Stimulated activated naive CD8-positive, alpha-beta T cell treated with anti-CD3 and anti-CD28 coated beads, Interleukin-15, amount 100 ng/mL, for 72 hours (primary cell): Measurements from ENCODE around the gene RABAC1.

ENCODE experiments used
- ATAC-seq: fragments of 150-1000 bp; cut with Tn5 transposase; 2 replicates; pipeline ENCODE4 v1.10.0; 2021; ENCODE audit warnings: mild to moderate bottlenecking, moderate library complexity
- DNase-seq, 2 donors: peaks; one replicate each; pipeline ENCODE4 v3.0.0; 2021 to 2022
- H3K27ac Mint-ChIP-seq, 2 donors: one replicate each; pipeline ENCODE4 v1.8.0; 2022; ENCODE audit warnings: mild to moderate bottlenecking in 2 of 2, mixed read lengths in 2 of 2, moderate library complexity in 2 of 2
- H3K27me3 Mint-ChIP-seq: one replicate; pipeline ENCODE4 v1.8.0; 2022; ENCODE audit warnings: mixed read lengths
- H3K4me1 Mint-ChIP-seq: one replicate; pipeline ENCODE4 v1.8.0; 2022; ENCODE audit warnings: mild to moderate bottlenecking, mixed read lengths
- H3K4me3 Mint-ChIP-seq, 2 donors: one replicate each; pipeline ENCODE4 v1.8.0; 2022; ENCODE audit warnings: mild to moderate bottlenecking in 2 of 2, mixed read lengths in 2 of 2, moderate library complexity in 1 of 2
- H3K9me3 Mint-ChIP-seq, 2 donors: one replicate each; pipeline ENCODE4 v1.8.0; 2022; ENCODE audit warnings: mixed read lengths in 2 of 2

RABAC1 gene

DNA sequence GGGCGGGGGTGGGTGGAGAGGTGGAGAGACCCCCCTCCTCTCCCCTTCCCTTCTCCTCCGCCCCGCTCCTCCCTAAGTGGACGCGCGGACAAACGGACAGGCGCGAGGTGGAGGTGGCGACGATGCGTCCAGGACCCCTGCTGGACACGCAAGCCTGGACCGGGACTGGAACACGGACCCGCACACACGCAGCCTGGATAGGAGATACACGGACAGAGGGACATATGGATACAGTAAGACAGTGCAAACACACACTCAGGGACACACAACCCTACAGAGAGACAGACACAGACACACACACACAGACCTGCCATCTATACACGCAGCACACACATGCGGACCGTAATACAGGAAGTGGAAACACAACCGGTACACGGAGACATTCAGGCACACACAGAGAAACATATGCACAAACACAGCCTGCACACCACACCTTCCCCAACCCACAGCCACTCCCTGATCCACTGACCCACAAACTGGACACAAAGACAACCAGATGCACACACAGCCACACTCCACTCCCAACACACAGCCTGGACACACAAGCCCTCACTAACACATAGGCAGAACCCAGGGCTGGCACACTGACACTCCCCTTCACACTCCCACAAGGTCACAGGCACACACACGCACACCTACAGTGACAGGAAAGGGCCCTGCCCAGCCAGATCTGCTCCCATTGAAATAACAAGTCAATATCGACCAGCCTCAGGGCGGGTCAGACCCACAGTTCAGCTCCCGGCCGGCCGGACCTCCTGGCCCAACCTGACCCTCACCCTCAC lies 30.2 kb downstream of the RABAC1 start:
- Mint-ChIP-seq H3K4me1 (peaks cover 44% of the 10 kb centered on the region), H3K27me3 (no peaks in the 10 kb centered on the region), H3K27ac (peak overlapping the region in 1 of 2 donors; percentile 81), H3K4me3 (peak overlapping the region; percentile 81 to 90), H3K9me3 (no peaks in the 10 kb centered on the region)
- ATAC-seq (peak; percentile 76), DNase-seq (no peak)

DNA sequence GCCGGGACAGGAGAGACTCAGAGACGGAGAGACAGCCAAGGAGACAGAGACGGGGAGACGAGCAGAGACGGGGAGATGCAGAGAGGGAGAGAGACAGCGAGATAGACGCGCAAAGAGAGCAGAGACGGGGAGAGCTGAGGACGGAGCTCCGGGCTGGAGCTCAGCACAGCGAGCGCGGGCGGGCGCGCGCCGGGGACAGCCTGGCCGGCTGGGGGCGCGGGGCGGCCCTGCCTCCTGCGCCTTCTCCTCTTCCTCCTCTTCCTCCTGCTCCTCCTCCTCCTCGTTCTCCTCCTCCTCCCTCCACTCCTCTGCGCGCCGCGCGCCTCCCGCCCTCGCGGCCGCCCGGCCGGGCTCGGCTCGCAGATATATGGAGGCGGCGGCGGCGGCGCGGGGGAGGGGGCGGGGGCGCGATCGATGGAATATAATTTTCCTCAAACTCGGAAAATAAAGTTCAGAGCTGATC lies 30.9 kb downstream of the RABAC1 start, which contains the start of gene ERFL:
Gene ERFL, minus strand, starts transcription at position 229 of the 463 bp plus-strand sequence. CDS start 15,530 bp downstream, outside the sequence.
- H3K27me3 Mint-ChIP-seq: peaks cover 3% of the 10 kb centered on the region
- H3K4me3 Mint-ChIP-seq: peak within 1 kb of the TSS; percentile 85 to 90
- DNase-seq (no peak), ATAC-seq (peak; percentile 52)
- H3K27ac Mint-ChIP-seq: peak within 1 kb of the TSS; percentile 16 to 81
- H3K9me3 Mint-ChIP-seq: no peaks in the 10 kb centered on the region
- peaks cover 41% of the 10 kb centered on the region for H3K4me1 Mint-ChIP-seq

DNA sequence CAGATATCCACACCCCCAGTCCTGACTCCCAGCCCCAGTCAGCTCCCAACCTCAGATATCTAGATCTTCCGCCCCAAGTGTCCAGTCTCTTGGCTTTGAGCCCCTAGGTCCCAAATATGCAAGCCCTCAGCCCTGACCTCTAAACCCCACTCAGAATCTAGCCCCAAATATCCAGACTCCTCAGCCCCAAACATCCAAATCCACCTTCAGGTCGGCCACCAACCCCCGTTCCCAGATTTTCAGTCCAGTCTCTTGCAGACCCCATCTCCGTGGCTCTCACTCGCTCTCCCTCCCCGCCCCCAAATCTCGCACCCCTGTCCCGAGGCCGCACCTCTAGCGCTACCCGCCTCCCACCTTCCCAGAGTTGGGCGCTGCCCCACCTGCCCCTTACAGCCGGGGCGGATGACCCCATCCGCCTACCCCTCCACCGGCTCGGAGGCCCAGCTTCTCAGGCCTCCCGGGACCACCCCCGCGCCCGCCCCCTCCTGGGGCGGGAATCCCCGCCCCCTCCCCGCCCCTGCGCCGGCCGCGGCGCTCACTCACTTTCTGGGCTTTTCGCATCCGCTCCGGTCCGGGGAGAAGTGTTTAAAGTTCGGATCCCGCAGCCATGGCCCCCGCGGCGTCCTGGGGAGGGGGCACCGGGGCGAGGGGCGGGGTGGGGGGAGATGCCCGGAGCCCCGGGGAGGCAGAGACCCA lies 31.5 kb downstream of the RABAC1 start:
- H3K9me3 Mint-ChIP-seq: no peaks in the 10 kb centered on the region

DNA sequence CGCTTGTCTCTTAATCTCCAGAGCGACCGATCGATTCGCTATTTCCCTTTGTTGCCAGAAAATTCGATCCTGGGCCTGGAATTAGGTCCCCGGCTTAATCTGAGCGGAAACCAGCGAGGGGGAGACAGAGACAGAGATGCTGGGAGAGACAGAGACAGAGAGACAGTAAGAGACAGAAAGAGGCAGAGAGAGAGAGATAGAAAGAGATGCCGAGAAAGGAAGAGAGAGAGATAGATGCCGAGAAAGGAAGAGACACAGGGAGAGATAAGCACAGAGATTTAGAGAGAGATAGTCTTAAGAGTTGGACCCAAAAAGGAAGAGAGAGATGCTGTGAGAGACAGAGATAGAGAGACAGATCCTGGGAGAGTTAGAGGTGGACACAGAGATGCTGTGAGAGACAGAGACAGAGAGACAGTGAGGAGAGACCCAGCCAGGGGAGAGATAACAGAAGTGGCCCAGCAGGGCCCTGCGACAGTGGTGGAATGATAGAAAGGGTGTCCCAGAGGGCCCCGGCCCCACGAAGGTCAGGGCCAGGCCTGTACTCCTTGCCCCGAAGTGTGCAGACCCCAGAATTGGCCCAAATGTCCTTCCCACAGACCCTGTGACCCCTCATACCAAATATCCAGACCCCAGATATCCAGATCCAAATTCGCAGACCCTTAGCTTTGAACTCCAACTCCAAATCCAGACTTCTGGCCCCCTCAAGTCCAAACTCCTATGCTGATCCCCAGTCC lies 32.2 kb downstream of the RABAC1 start:
- DNase-seq (no peak), ATAC-seq (no peak)

More for the DNA sequence above, 31.5 kb downstream of the RABAC1 start:
- no peak for DNase-seq
- peak; percentile 19 for ATAC-seq
- Mint-ChIP-seq H3K27me3 (peaks cover 7% of the 10 kb centered on the region), H3K4me3 (peak overlapping the region; percentile 85 to 90), H3K4me1 (peaks cover 40% of the 10 kb centered on the region), H3K27ac (no peak overlapping the region)

DNA sequence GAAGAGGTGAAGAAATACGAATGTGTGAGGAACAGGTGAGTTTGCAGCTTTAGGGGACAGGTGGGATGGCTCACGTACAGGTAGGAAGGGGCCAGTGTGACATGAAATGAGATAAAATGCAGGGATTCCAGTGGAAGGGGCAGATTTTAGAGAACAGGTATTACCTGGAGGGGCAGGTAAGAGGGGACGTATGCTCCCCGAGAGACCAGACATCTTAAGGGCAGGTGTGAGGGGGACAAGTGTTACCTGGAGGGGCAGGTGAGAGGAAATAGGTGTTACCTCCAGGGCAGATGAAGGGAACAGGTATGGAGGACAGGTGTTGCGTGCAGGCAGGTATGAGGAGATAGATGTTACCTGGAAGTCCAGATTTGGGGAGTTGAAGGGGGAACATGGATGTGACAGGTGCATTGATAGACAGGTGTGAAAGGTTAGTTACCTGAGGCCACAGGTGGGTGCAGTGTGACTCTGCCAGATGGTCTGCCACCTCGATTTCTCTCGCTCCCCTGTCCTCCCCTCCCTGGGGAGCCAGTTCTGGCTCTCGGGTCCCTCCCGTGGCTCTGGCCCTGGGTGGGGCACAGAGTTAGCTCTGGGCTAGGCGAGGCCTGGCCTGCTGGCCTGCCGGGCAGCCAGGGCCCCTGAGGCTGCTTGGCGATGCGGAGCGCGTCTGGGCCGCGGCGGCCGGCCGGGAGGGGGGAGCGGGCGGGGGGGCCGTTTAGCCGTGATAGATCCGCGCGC lies 32.9 kb downstream of the RABAC1 start:
- no peaks in the 10 kb centered on the region for H3K9me3 Mint-ChIP-seq
- H3K4me1 Mint-ChIP-seq: peaks cover 46% of the 10 kb centered on the region
- no peak for ATAC-seq
- peaks cover 20% of the 10 kb centered on the region for H3K27me3 Mint-ChIP-seq
- H3K27ac Mint-ChIP-seq: no peak overlapping the region
- DNase-seq: no peak
- no peak overlapping the region for H3K4me3 Mint-ChIP-seq

More for the DNA sequence above, 32.2 kb downstream of the RABAC1 start:
- H3K9me3 Mint-ChIP-seq: no peaks in the 10 kb centered on the region
- H3K27ac Mint-ChIP-seq: no peak overlapping the region
- no peak overlapping the region for H3K4me3 Mint-ChIP-seq
- peaks cover 12% of the 10 kb centered on the region for H3K27me3 Mint-ChIP-seq
- H3K4me1 Mint-ChIP-seq: peaks cover 42% of the 10 kb centered on the region

DNA sequence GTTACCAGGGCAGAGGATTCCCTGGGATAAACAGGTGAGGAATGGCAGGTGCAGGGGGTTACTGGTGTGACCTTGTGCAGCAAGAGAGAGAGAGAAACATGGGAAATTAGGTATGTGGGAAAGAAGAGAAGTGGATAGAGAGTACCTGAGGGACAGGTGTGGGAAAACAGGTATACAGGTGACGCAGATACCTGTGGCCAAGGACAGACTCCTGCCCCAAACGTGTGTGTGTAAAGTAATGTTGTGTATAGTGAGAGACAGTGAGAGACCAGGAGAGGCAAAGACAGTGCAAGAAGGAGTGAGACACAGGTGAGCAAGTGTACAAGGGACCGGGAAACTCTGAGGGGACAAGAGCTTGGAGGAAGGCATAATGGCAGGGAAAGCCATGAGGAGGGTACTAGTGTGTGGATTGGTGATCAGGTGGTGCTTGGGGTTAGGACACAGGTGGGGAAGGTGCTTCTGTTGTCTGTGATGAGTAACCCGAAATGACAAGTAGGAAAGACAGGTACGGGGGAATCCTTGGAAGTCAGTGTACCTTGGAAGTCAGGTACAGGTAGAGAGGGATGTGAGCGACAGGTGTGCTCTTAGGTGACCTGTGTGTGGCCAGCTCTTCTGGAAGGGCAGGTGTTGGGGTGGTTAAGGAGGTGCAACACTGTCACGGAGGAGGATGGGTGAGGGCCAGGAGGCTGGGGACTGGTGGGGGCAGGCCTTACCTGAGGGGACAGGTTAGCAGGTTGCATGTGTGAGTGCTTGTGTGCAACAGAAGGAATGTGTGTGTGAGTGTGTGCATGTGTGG lies 33.7 kb downstream of the RABAC1 start:
- no peak for DNase-seq
- no peak for ATAC-seq
- Mint-ChIP-seq H3K9me3 (no peaks in the 10 kb centered on the region), H3K27ac (no peak overlapping the region), H3K4me1 (peaks cover 43% of the 10 kb centered on the region), H3K27me3 (peaks cover 21% of the 10 kb centered on the region), H3K4me3 (no peak overlapping the region)

DNA sequence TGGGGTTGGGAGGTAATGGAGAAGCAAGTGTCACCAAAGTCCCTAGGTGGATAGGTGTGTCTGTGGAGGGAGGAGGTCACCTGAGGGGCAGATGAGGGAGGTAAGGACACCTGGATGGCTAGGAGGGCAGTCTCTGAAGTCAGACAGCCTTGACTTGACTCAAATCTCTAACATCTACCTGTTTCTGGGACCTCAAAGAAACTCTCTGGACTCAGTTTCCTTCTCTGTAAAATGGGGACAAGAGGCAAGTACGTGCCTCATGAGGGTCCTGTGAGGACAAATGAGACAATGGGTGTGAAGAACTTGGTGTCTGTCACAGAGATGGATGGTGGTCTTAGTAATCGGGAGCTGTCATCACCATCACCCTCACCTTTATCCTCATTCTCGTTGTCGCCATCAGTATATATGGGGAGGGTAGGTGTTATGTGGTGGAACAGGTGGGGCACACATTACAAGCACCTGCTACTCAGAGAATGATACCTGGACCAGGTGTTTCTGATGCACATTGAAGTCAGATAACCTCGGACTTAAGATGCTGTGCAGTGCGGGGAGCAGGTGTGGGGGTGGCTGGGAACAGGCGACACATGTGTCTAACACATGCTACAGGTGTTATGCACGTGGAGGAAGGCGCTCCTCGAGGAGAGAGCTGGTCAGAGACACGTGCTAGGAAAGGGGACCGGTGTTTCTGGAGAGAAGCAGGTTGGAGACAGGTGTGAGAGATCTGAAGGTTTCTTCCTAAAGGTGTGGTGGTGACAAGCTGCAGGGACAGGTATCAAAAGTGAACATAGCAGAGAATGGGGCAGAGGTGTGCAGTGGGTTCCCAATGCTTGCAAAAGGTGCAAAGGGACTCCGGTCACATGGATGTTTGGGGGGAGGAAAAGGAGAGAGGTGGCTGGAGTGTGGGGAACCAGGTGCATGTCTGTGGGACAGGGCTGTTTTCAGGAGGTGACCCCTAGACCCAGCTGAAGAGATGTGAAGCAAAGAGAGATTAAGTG lies 34.7 kb downstream of the RABAC1 start:
- Mint-ChIP-seq H3K9me3 (no peaks in the 10 kb centered on the region), H3K27ac (no peak overlapping the region), H3K4me1 (peaks cover 33% of the 10 kb centered on the region), H3K4me3 (no peak overlapping the region), H3K27me3 (peaks cover 21% of the 10 kb centered on the region)
- DNase-seq (no peak), ATAC-seq (no peak)

DNA sequence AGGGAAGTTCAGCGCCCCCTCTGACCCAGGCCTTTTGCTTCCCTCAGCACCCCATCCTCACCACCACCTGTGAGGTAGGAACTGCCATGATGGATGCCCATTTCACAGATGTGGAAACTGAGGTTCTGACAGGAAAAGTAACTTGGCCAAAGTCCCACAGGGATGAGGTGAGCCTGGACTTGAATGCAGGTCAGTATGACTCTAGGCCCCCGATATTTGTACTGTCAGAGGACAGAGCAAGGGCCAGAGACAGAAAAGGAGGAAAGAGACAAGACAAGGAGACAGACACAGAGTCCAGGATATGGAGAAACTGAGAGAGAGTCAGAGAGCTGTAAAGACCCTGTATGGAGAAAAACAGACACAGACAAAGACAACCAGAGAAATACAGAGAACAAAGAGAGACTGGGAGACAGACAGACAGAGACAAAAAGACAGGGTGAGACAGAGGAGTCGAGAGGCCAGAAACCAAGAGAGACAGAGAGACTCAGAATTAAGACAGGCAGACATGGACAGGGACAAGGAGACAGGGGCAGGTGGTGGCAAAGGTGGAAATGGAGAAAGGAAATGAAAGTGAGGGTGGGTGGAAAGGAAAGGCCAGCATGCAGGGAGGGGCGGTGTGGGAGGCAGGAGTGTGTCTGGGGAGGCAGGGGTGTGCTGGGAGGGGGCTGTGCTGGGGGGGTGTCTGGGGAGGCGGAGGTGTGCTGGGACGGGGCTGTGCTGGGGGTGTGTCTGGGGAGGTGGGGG lies 35.9 kb downstream of the RABAC1 start:
- no peaks in the 10 kb centered on the region for H3K9me3 Mint-ChIP-seq
- H3K27me3 Mint-ChIP-seq: peaks cover 21% of the 10 kb centered on the region
- H3K27ac Mint-ChIP-seq: peak overlapping the region; percentile 5 to 42
- H3K4me3 Mint-ChIP-seq: peak overlapping the region in 1 of 2 donors; percentile 36
- H3K4me1 Mint-ChIP-seq: peaks cover 26% of the 10 kb centered on the region
- no peak for ATAC-seq
- no peak for DNase-seq

DNA sequence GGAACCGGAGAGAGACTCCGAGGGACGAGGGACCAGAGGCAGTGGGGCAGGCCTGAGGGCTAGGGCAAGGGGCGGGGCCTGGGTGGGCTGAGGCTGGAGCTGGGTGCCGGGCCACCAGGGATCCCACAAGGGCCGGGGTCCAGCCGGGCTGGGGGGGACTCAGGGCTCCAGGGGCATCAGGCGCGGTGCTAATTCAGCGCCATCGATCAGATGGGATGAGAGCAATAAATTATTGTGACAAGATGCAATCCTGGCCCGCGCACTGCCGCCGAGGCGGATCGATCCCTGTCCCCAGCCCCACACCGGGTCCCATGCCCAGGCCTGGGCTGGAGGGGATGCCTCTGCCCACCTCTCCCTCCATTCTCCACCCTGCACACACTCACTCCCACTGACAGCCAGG lies 36.5 kb downstream of the RABAC1 start:
- ATAC-seq: no peak
- Mint-ChIP-seq H3K9me3 (no peaks in the 10 kb centered on the region), H3K27me3 (peaks cover 21% of the 10 kb centered on the region), H3K4me1 (peaks cover 26% of the 10 kb centered on the region), H3K4me3 (no peak overlapping the region), H3K27ac (peak overlapping the region in 1 of 2 donors; percentile 18)
- DNase-seq: no peak

DNA sequence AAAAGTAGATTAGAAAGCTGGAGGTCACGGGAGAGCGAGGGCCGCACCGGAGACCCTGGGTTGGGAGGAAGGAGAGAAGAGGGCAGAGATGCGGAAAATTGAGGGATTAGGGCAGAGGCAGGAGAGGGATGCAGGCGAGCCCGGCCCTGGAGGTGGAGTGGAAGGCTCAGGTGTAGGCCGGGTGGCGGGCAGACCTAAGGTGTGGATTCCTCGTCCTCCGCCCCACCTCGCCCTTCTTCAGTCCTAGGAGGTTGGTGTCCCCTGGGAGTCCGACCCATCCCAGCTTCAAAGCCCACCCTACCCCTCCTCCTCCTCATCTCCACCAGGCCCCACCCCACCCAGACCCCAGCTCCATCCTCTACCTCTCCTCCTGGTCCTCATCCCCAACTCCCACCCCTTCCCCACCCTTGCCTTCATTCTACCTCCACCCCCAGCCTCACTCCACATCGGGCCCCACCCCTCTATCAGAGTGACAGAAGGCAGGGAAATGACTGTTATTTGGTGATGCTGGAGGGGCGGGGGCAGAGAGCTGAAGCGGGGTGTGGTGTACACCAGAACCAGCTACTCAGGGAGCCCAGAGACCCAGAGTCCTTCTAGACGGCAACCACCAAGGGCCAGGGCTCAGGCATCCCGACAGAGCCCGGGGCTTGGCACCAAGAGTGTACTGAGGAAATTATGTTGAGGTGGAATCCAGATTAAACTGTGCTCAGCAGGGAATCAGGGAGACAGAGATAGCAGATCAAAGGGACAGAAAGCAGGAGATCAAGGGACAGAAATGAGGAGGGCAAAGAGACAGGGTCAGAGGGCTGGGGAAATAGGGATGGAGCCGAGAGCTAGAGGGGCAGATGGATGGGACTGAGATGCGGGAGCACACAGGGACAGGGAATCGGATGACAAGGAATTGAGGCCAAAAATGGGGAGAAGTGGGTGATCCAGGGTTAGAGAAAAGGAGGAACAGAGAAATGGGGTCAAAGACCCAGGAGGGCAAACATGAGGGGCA lies 37.2 kb downstream of the RABAC1 start:
- peak overlapping the region; percentile 6 to 32 for H3K4me3 Mint-ChIP-seq
- ATAC-seq (no peak), DNase-seq (no peak)
- peak overlapping the region; percentile 69 to 83 for H3K27ac Mint-ChIP-seq
- H3K9me3 Mint-ChIP-seq: no peaks in the 10 kb centered on the region
- peaks cover 21% of the 10 kb centered on the region for H3K27me3 Mint-ChIP-seq
- H3K4me1 Mint-ChIP-seq: peaks cover 26% of the 10 kb centered on the region

DNA sequence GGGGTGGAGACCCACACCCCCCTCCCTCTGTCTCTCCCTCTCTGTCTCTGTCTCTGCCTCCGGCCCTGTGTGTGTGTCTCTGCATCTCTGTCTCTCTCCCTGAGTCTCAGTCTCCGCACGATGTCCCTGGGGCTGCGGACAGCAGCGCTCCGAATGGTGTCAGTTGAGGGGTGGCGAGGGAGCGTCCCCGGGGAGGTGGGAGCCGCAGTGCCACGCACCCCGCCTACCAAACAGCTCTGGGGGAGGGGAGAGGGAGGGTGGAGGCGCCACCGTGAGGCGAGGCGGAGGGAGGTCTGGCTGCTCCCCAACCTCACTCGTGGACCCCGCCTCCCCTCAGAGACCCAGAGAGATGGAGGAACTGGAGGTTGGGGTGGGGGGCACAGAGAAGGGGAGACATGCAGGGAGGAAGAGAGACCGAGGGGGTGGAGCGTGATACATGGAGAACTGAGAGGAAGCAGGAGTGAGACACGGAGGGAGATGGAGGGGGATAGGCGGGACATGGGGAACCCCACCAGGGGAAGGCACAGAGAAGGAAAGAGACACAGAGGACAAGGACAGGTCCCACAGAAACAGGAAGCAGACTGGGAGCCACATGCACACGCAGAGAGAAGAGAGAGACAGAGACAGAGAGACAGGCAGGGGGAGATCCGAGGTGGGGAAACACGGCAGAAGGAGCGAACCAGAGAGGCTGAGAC lies 38.1 kb downstream of the RABAC1 start:
- peaks cover 21% of the 10 kb centered on the region for H3K27me3 Mint-ChIP-seq
- H3K9me3 Mint-ChIP-seq: no peaks in the 10 kb centered on the region
- DNase-seq: no peak
- H3K4me1 Mint-ChIP-seq: peaks cover 26% of the 10 kb centered on the region
- H3K27ac Mint-ChIP-seq: peak overlapping the region in 1 of 2 donors; percentile 83
- H3K4me3 Mint-ChIP-seq: peak overlapping the region; percentile 6 to 32
- ATAC-seq: peak; percentile 12
